ENCODE measurements around the gene TARBP1. TPM values are rescaled to one million over a fixed set of nuclear protein-coding genes. Genes with fewer than 3 reads are reported as not detected.

TARBP1 gene
- total RNA-seq, 2 experiments from 2014 or later: 38.4 to 40.9 TPM

GRCh38 chr1:234503193-234504050 is 24.4 kb upstream of the TARBP1 start:
- no peak for TF ChIP-seq CTCF (IDR thresholded peaks at IDR 0.05)
- no peak for ATAC-seq (ENCODE audit: poor library complexity)
- H3K9me3 Mint-ChIP-seq: no peaks in the 10 kb centered on the region
- H3K4me1 Mint-ChIP-seq (ENCODE audit: low read depth): peaks cover 8% of the 10 kb centered on the region
- Histone ChIP-seq H3K4me1 (ENCODE audit: insufficient read depth, low read length) (peaks cover 10% of the 10 kb centered on the region), H3K36me3 (ENCODE audit: insufficient read depth, low read length) (no peaks in the 10 kb centered on the region), H3K27me3 (ENCODE audit: control insufficient read depth in 1 of 2, insufficient read depth in 2 of 2, low read length in 2 of 2) (no peaks in the 10 kb centered on the region), H3K4me3 (ENCODE audit: low read length) (no peak overlapping the region), H3K9me3 (ENCODE audit: control insufficient read depth in 1 of 2, insufficient read depth in 1 of 2, low read length in 2 of 2) (no peaks in the 10 kb centered on the region), H3K27ac (ENCODE audit: low read depth in 1 of 2, low read length in 2 of 2) (no peak overlapping the region)
- no peak overlapping the region for H3K27ac Mint-ChIP-seq
- ChIA-PET CTCF (interaction anchor here (0.6 kb wide), 1 partner anchor 580 kb away, joined by 4 read pairs; no protein-coding TSS in a partner anchor), POLR2A (no interaction called here)
- no peaks in the 10 kb centered on the region for H3K36me3 Mint-ChIP-seq (ENCODE audit: low read depth)
- DNase-seq: no peak
- no peak overlapping the region for H3K4me3 Mint-ChIP-seq
- H3K27me3 Mint-ChIP-seq: no peaks in the 10 kb centered on the region
- intact Hi-C loops (cut with DNase I, micrococcal nuclease): no loop called here

GRCh38 chr1:234502785-234503184 is 23.8 kb upstream of the TARBP1 start:
- intact Hi-C loops (cut with DNase I, micrococcal nuclease): no loop called here
- no peak for TF ChIP-seq CTCF (IDR thresholded peaks at IDR 0.05)
- POLR2A ChIA-PET: no interaction called here
- Mint-ChIP-seq H3K27me3 (no peaks in the 10 kb centered on the region), H3K9me3 (no peaks in the 10 kb centered on the region), H3K4me3 (no peak overlapping the region), H3K36me3 (ENCODE audit: low read depth) (no peaks in the 10 kb centered on the region), H3K27ac (no peak overlapping the region), H3K4me1 (ENCODE audit: low read depth) (peaks cover 8% of the 10 kb centered on the region)
- ATAC-seq (ENCODE audit: poor library complexity) (no peak), DNase-seq (no peak)
- H3K4me1 ChIP-seq (ENCODE audit: insufficient read depth, low read length): peaks cover 10% of the 10 kb centered on the region
- CTCF ChIA-PET: no interaction called here
- no peaks in the 10 kb centered on the region for H3K9me3 ChIP-seq (ENCODE audit: control insufficient read depth in 1 of 2, insufficient read depth in 1 of 2, low read length in 2 of 2)
- H3K36me3 ChIP-seq (ENCODE audit: insufficient read depth, low read length): no peaks in the 10 kb centered on the region
- no peak overlapping the region for H3K27ac ChIP-seq (ENCODE audit: low read depth in 1 of 2, low read length in 2 of 2)
- H3K27me3 ChIP-seq (ENCODE audit: control insufficient read depth in 1 of 2, insufficient read depth in 2 of 2, low read length in 2 of 2): no peaks in the 10 kb centered on the region
- H3K4me3 ChIP-seq (ENCODE audit: low read length): no peak overlapping the region

DNA sequence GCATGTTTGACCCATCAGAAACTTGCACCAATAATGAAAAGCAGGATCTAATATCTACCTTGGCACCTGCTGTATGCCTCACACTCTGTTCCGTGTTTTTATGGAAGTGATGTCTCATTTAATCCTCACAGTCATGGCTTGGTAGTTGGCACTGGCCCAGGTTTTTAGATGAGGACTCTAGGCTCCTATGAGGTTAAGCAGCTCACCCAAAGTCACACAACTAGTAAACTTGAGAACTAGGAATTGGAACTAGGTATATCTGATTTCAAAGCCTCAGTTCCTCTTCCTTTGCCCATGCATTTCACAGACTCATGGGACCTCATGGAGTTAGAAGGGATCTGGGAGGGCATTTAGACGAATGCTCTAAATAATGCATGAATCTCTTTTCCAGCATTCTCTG is 21.3 kb upstream of the TARBP1 start:
- no peaks in the 10 kb centered on the region for H3K9me3 ChIP-seq (ENCODE audit: control insufficient read depth in 1 of 2, insufficient read depth in 1 of 2, low read length in 2 of 2)
- no peaks in the 10 kb centered on the region for H3K27me3 ChIP-seq (ENCODE audit: control insufficient read depth in 1 of 2, insufficient read depth in 2 of 2, low read length in 2 of 2)
- H3K27ac ChIP-seq (ENCODE audit: low read depth in 1 of 2, low read length in 2 of 2): no peak overlapping the region
- POLR2A ChIA-PET: no interaction called here
- H3K36me3 Mint-ChIP-seq (ENCODE audit: low read depth): no peaks in the 10 kb centered on the region
- ATAC-seq (ENCODE audit: poor library complexity) (no peak), DNase-seq (no peak)
- no peak overlapping the region for H3K27ac Mint-ChIP-seq
- no peaks in the 10 kb centered on the region for H3K27me3 Mint-ChIP-seq
- H3K4me3 ChIP-seq (ENCODE audit: low read length): no peak overlapping the region
- intact Hi-C loops (cut with DNase I, micrococcal nuclease): no loop called here
- CTCF ChIA-PET: interaction anchor here (1.2 to 2.9 kb wide), 2 partner anchors 520 to 583 kb away, joined by 3 to 13 read pairs; no protein-coding TSS in a partner anchor
- no peak overlapping the region for H3K4me3 Mint-ChIP-seq
- peaks cover 8% of the 10 kb centered on the region for H3K4me1 Mint-ChIP-seq (ENCODE audit: low read depth)
- TF ChIP-seq CTCF (IDR thresholded peaks at IDR 0.05): no peak
- H3K4me1 ChIP-seq (ENCODE audit: insufficient read depth, low read length): peaks cover 10% of the 10 kb centered on the region
- H3K36me3 ChIP-seq (ENCODE audit: insufficient read depth, low read length): no peaks in the 10 kb centered on the region
- H3K9me3 Mint-ChIP-seq: no peaks in the 10 kb centered on the region

Data from CD4-positive, alpha-beta T cell (primary cell).